Neural cell (in vitro differentiated cells): ENCODE data around the gene TICRR. TPM values are rescaled to one million over a fixed set of nuclear protein-coding genes. Genes with fewer than 3 reads are reported as not detected.

Experiments used
- H2AFZ ChIP-seq: fragments of 200-600, 300-800 bp; sonication (generic), shearing (Covaris generic); 2 replicates; pipeline ENCODE4 v1.6.0; 2014; ENCODE audit warnings: low read depth, mild to moderate bottlenecking, antibody characterized with exemption, low read length, moderate library complexity
- H3F3A ChIP-seq: fragments of 200-600 bp; shearing (Covaris generic); 2 replicates; pipeline ENCODE4 v1.6.1; 2016; ENCODE audit warnings: mild to moderate bottlenecking, moderate library complexity, mixed read lengths, antibody characterized with exemption, low read length; ENCODE audit not compliant: insufficient read depth, poor library complexity, severe bottlenecking
- H3K27ac ChIP-seq: fragments of 200-600, 300-800 bp; sonication (generic), shearing (Covaris generic); 2 replicates; pipeline ENCODE4 v1.5.1; 2014; ENCODE audit warnings: mild to moderate bottlenecking, low read length, moderate library complexity
- H3K27me3 ChIP-seq: fragments of 300-800, 200-600 bp; sonication (generic), shearing (Covaris generic); 2 replicates; pipeline ENCODE4 v1.6.0; 2014; ENCODE audit warnings: mild to moderate bottlenecking, low read depth, low read length, moderate library complexity; ENCODE audit not compliant: insufficient read depth
- H3K36me3 ChIP-seq: fragments of 300-800, 200-600 bp; sonication (generic), shearing (Covaris generic); 2 replicates; pipeline ENCODE4 v1.5.1; 2014; ENCODE audit warnings: mild to moderate bottlenecking, antibody characterized with exemption, low read length, moderate library complexity; ENCODE audit not compliant: insufficient read depth
- H3K4me2 ChIP-seq: fragments of 300-800, 200-600 bp; sonication (generic), shearing (Covaris generic); 2 replicates; pipeline ENCODE4 v1.6.0; 2014; ENCODE audit warnings: mild to moderate bottlenecking, low read length
- H3K4me3 ChIP-seq: fragments of 300-800, 200-600 bp; sonication (generic), shearing (Covaris generic); 2 replicates; pipeline ENCODE4 v1.5.1; 2014; ENCODE audit warnings: mild to moderate bottlenecking, low read length, moderate library complexity
- H3K79me2 ChIP-seq: fragments of 200-600 bp; shearing (Covaris generic); replicated peaks from 2 replicates; pipeline ENCODE4 v1.6.0; 2014; ENCODE audit warnings: mild to moderate bottlenecking, low read length, moderate library complexity; ENCODE audit not compliant: insufficient read depth
- H3K9ac ChIP-seq: fragments of 300-800, 200-600 bp; sonication (generic), shearing (Covaris generic); 2 replicates; pipeline ENCODE4 v1.6.1; 2016; ENCODE audit warnings: mild to moderate bottlenecking, low read length, mixed read lengths
- H3K9me2 ChIP-seq: fragments of 200-600 bp; shearing (Covaris generic); 2 replicates; pipeline ENCODE4 v1.6.1; 2016; ENCODE audit warnings: mild to moderate bottlenecking, low read length, mixed read lengths; ENCODE audit not compliant: insufficient read depth
- H3K9me3 ChIP-seq: fragments of 200-600, 300-800 bp; sonication (generic), shearing (Covaris generic); 2 replicates; pipeline ENCODE4 v1.6.1; 2016; ENCODE audit warnings: mild to moderate bottlenecking, mixed run types, low read length, moderate library complexity, mixed read lengths
- H4K20me1 ChIP-seq: fragments of 200-600 bp; shearing (Covaris generic); 2 replicates; pipeline ENCODE4 v1.6.1; 2016; ENCODE audit warnings: mild to moderate bottlenecking, mixed run types; ENCODE audit not compliant: insufficient read depth
- EP300 ChIP-seq: fragments of 450-650 bp; conservative IDR thresholded peaks from 2 replicates; pipeline ENCODE4 v1.6.1; 2014; ENCODE audit warnings: antibody characterized with exemption, mild to moderate bottlenecking, moderate library complexity; ENCODE audit not compliant: poor library complexity, severe bottlenecking
- EZH2 ChIP-seq: fragments of 200-600, 300-800 bp; shearing (Covaris generic), sonication (generic); IDR thresholded peaks from 2 replicates; pipeline ENCODE4 v1.6.1; 2014; ENCODE audit warnings: antibody characterized with exemption, low read length, borderline replicate concordance, mild to moderate bottlenecking; ENCODE audit not compliant: insufficient read depth, poor library complexity, severe bottlenecking
- MXI1 ChIP-seq: fragments of 450-650 bp; conservative IDR thresholded peaks from 2 replicates; pipeline ENCODE4 v1.6.1; 2014; ENCODE audit warnings: antibody characterized with exemption, mild to moderate bottlenecking; ENCODE audit not compliant: poor library complexity, severe bottlenecking
- POLR2AphosphoS5 ChIP-seq: IDR thresholded peaks from 2 replicates; pipeline ENCODE4 v1.6.1; 2012
- RAD21 ChIP-seq: fragments of 450-650 bp; conservative IDR thresholded peaks from 2 replicates; pipeline ENCODE4 v1.6.1; 2014; ENCODE audit warnings: antibody characterized with exemption, mild to moderate bottlenecking, moderate library complexity
- SMC3 ChIP-seq: fragments of 450-650 bp; conservative IDR thresholded peaks from 2 replicates; pipeline ENCODE4 v1.6.1; 2014; ENCODE audit warnings: antibody characterized with exemption, mild to moderate bottlenecking, moderate library complexity; ENCODE audit not compliant: poor library complexity
- TAF1 ChIP-seq: IDR thresholded peaks from 2 replicates; pipeline ENCODE4 v1.6.1; 2012; ENCODE audit warnings: low read depth
- polyA plus RNA-seq: library from polyadenylated mRNA; depleted of rRNA; stranded (reverse); fragments of >200 nt; gene quantifications from 2 replicates; pipeline ENCODE4 v1.2.3, GENCODE V29; 2014
- TF ChIP-seq, protein P1 (sequence below): fragments of 450-650 bp; IDR thresholded peaks from 2 replicates; pipeline ENCODE4 v1.5.1; 2014; ENCODE audit warnings: antibody characterized with exemption, mild to moderate bottlenecking, moderate library complexity; ENCODE audit not compliant: poor library complexity, severe bottlenecking
- TF ChIP-seq, protein P2 (sequence below): IDR thresholded peaks from 2 replicates; pipeline ENCODE4 v1.6.1; 2012; ENCODE audit warnings: borderline replicate concordance

Gene TICRR
- polyA plus RNA-seq, 1 donor from 2014 or later = 0.36 TPM

DNA sequence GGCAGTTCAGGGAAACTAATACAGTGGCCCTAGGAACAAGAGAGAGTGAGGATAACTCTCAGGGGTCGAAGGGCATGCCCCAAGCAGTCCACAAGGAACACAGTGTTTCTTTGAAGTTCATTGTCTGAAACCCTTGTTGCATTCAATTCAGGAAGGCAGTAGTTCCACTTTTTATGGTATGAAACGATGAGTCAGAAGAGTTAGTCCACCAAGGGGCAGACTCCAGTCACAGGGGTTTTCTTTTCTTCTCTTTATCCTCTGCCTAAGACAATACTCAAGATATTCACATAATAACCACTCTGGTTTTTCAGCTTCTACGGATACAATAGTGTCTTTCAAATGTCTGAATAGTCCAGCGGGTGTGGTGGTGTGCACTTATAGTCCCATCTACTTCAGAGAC is 23.7 kb upstream of the TICRR start:
- Histone ChIP-seq H3K4me3 (no peak overlapping the region), H4K20me1 (no peaks in the 10 kb centered on the region), H2AFZ (no peak overlapping the region), H3K9me3 (no peaks in the 10 kb centered on the region), H3K27me3 (no peaks in the 10 kb centered on the region), H3K79me2 (no peaks in the 10 kb centered on the region), H3K27ac (no peak overlapping the region), H3K4me2 (no peak overlapping the region), H3K9ac (no peak overlapping the region), H3K9me2 (no peaks in the 10 kb centered on the region), H3F3A (no peaks in the 10 kb centered on the region), H3K36me3 (no peaks in the 10 kb centered on the region)
- TF ChIP-seq, protein P1, sequence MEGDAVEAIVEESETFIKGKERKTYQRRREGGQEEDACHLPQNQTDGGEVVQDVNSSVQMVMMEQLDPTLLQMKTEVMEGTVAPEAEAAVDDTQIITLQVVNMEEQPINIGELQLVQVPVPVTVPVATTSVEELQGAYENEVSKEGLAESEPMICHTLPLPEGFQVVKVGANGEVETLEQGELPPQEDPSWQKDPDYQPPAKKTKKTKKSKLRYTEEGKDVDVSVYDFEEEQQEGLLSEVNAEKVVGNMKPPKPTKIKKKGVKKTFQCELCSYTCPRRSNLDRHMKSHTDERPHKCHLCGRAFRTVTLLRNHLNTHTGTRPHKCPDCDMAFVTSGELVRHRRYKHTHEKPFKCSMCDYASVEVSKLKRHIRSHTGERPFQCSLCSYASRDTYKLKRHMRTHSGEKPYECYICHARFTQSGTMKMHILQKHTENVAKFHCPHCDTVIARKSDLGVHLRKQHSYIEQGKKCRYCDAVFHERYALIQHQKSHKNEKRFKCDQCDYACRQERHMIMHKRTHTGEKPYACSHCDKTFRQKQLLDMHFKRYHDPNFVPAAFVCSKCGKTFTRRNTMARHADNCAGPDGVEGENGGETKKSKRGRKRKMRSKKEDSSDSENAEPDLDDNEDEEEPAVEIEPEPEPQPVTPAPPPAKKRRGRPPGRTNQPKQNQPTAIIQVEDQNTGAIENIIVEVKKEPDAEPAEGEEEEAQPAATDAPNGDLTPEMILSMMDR = no peak
- TF ChIP-seq, protein P2, sequence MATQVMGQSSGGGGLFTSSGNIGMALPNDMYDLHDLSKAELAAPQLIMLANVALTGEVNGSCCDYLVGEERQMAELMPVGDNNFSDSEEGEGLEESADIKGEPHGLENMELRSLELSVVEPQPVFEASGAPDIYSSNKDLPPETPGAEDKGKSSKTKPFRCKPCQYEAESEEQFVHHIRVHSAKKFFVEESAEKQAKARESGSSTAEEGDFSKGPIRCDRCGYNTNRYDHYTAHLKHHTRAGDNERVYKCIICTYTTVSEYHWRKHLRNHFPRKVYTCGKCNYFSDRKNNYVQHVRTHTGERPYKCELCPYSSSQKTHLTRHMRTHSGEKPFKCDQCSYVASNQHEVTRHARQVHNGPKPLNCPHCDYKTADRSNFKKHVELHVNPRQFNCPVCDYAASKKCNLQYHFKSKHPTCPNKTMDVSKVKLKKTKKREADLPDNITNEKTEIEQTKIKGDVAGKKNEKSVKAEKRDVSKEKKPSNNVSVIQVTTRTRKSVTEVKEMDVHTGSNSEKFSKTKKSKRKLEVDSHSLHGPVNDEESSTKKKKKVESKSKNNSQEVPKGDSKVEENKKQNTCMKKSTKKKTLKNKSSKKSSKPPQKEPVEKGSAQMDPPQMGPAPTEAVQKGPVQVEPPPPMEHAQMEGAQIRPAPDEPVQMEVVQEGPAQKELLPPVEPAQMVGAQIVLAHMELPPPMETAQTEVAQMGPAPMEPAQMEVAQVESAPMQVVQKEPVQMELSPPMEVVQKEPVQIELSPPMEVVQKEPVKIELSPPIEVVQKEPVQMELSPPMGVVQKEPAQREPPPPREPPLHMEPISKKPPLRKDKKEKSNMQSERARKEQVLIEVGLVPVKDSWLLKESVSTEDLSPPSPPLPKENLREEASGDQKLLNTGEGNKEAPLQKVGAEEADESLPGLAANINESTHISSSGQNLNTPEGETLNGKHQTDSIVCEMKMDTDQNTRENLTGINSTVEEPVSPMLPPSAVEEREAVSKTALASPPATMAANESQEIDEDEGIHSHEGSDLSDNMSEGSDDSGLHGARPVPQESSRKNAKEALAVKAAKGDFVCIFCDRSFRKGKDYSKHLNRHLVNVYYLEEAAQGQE = no peak
- TF ChIP-seq SMC3 (no peak), EP300 (no peak), EZH2 (no peak), RAD21 (no peak), POLR2AphosphoS5 (no peak), TAF1 (no peak), MXI1 (no peak)

DNA sequence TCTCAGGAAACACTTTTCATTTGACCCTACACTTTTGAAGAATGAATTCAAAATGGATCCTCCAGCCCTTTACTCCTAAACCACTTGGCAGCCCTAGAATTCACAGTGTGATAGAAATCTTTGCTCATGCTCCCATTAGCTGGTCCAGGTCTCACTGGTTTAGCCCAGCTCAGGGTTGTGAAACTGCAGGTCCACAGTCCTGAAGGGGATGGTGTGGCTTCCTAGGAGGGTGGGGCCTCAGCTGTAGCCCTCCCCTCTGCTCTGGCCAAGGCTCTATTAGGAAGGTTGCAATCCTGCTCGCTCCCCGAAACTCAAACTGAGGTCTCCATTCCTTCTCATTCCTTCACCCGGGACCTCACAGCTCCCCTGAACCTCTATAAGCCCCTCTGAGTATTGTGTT is 21.6 kb upstream of the TICRR start:
- no peaks in the 10 kb centered on the region for H3F3A ChIP-seq
- no peak overlapping the region for H2AFZ ChIP-seq
- no peaks in the 10 kb centered on the region for H3K27me3 ChIP-seq
- no peak overlapping the region for H3K9ac ChIP-seq
- no peaks in the 10 kb centered on the region for H4K20me1 ChIP-seq
- H3K4me2 ChIP-seq = no peak overlapping the region
- TF ChIP-seq, protein P2 = no peak
- TF ChIP-seq POLR2AphosphoS5 (no peak), MXI1 (no peak)
- TF ChIP-seq, protein P1 = no peak
- H3K9me3 ChIP-seq = no peaks in the 10 kb centered on the region
- no peaks in the 10 kb centered on the region for H3K79me2 ChIP-seq
- H3K27ac ChIP-seq = no peak overlapping the region
- no peaks in the 10 kb centered on the region for H3K9me2 ChIP-seq
- H3K4me3 ChIP-seq = no peak overlapping the region
- H3K36me3 ChIP-seq = no peaks in the 10 kb centered on the region
